ENCODE results near the gene MARK3.

The MARK3 gene

GRCh38 chr14:103523575-103523954 lies 138.3 kb downstream of the MARK3 start:
- DNase-seq: no peak

- DNase-seq: no peak
These were observed 139.1 kb downstream of the MARK3 start for GRCh38 chr14:103524002-103524935.

GRCh38 chr14:103525430-103526246 lies 140.4 kb downstream of the MARK3 start:
- peak in 1 of 58 donors; percentile 17 for DNase-seq

GRCh38 chr14:103526247-103526913 lies 141.2 kb downstream of the MARK3 start:
- no peak for DNase-seq

GRCh38 chr14:103526914-103527248 lies 141.7 kb downstream of the MARK3 start:
- no peak for DNase-seq

GRCh38 chr14:103527408-103528145 lies 142.4 kb downstream of the MARK3 start:
- no peak for DNase-seq

- DNase-seq: peak in 34 of 58 donors; percentile 27 to 74 (median 58)
These were observed 143.0 kb downstream of the MARK3 start for GRCh38 chr14:103528146-103528586.

GRCh38 chr14:103528587-103529382 lies 143.6 kb downstream of the MARK3 start, which contains the start of gene TRMT61A:
TRMT61A (plus strand) TSS chr14:103529196; CDS start chr14:103529979, 783 bp downstream.
- DNase-seq: peak; percentile 41 to 91 (median 84)

GRCh38 chr14:103529383-103530365 lies 144.5 kb downstream of the MARK3 start:
- peak in 1 of 58 donors; percentile 53 for DNase-seq

- no peak for DNase-seq
These were observed 145.2 kb downstream of the MARK3 start for GRCh38 chr14:103530390-103530789.

- no peak for DNase-seq
These were observed 145.6 kb downstream of the MARK3 start for GRCh38 chr14:103530831-103531230.

GRCh38 chr14:103531421-103532215 lies 146.4 kb downstream of the MARK3 start:
- no peak for DNase-seq

GRCh38 chr14:103532216-103533136 lies 147.3 kb downstream of the MARK3 start:
- DNase-seq: no peak

GRCh38 chr14:103533137-103533998 lies 148.2 kb downstream of the MARK3 start:
- no peak for DNase-seq

GRCh38 chr14:103533999-103534575 lies 148.9 kb downstream of the MARK3 start:
- peak in 29 of 58 donors; percentile 32 to 87 (median 61) for DNase-seq
